22Rv1 (cell line): ENCODE measurements around the gene SIPA1L3.

Source experiments
- H3K27ac ChIP-seq: fragments of 450-650 bp; 2 replicates; pipeline ENCODE4 v1.5.1; 2017
- CTCF ChIP-seq: fragments of 450-650 bp; IDR thresholded peaks from 2 replicates; pipeline ENCODE4 v1.5.1; 2017; ENCODE audit warnings: mild to moderate bottlenecking
- ZFX ChIP-seq: fragments of 450-650 bp; IDR thresholded peaks from 2 replicates; pipeline ENCODE4 v1.6.1; 2017; ENCODE audit warnings: antibody characterized with exemption, borderline replicate concordance

The SIPA1L3 gene

DNA sequence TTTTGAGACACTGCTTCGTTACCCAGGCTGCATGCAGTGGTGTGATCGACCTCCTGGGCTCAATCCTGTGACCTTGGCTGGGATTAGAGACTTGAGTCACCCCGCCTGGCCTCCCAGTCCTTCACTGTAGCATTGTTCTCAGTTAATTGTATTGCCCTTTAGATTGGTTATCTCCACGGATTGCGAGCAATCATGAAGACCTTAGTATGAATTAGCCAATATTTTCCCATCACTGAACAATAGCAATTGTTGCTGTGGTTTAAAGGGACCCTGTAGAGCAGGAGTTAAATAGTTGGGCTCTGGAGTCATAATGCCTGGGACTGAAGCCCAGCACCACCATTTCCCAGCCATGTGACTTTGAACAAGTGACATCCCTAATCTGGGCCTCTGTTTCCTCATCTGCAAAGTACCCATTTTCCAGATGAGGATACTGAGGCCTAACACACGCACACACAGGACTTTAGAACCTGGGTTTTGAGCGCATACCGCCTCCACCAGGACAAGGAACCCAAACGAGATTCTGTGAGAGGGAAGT is 340.8 kb downstream of the SIPA1L3 start:
- H3K27ac ChIP-seq: no peak overlapping the region
- TF ChIP-seq CTCF (no peak), ZFX (no peak)

DNA sequence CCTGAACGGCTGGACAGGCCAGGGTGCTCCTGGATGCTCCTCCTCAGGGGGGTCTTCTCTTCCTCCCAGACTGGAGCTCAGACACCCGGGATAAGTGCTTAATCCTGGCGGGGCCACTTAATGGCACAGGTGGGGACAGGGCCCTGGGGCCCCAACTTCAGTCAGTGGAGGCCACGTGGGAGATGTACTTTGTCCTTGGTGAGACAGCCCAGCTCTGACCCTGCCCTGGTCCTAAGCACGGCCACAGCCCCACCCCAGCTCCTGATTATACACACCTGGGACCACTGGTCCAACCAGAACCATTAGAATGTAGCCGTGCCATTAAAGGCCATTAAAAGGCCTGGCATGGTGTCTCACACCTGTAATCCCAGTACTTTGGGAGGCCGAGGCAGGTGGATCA is 341.4 kb downstream of the SIPA1L3 start:
- no peak for TF ChIP-seq CTCF
- TF ChIP-seq ZFX: no peak
- H3K27ac ChIP-seq: no peak overlapping the region

GRCh38 chr19:38250428-38250820 is 343.4 kb downstream of the SIPA1L3 start:
- TF ChIP-seq ZFX (no peak), CTCF (no peak)

GRCh38 chr19:38250821-38251563 is 344.0 kb downstream of the SIPA1L3 start:
- no peak for TF ChIP-seq ZFX
- TF ChIP-seq CTCF: no peak

More at GRCh38 chr19:38250428-38250820, 343.4 kb downstream of the SIPA1L3 start:
- H3K27ac ChIP-seq: no peak overlapping the region

DNA sequence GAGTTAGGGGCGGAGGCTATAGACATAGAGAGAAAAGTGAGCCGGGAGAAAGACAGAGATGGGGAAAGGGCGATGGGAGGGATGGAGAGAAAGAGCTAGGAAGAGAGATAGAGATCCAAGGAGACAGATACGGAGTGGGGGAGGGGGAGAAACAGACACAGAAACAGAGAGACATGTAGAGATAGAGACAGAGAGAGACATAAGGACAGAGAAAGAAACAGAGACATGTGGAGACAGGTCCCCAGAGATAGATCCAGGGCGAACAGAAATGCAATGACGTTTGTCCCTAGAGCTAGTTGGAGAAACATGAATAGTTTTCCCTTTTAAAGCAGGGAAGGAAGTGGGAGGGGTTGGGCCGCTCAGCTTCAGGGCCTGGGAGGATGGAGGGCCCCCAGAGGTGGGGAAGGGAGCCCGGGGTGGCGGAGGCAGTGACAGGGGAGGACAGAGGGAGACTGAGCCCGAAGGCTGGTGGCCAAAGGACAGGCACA is 344.6 kb downstream of the SIPA1L3 start:
- H3K27ac ChIP-seq: no peak overlapping the region
- TF ChIP-seq CTCF: no peak
- TF ChIP-seq ZFX: no peak

More at GRCh38 chr19:38250821-38251563, 344.0 kb downstream of the SIPA1L3 start:
- no peak overlapping the region for H3K27ac ChIP-seq

DNA sequence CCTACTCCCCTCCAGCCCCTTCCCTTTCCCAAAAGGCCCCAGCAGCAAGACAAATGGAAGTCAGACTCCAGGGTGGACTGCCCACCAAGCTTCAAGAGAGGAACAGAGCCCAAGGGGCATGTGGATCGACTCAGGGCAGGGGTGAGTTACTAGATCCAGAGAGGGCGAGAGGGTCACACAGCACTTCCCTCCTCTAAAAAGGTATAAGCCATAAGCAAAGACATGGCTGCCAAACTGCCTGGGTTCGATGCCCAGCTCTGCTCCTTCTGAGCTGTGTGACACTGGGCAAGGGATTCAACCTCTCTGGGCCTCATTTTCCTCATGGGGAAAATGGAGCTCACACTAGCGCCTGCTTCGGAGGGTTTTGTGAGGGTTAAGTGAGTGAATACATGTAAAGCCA is 345.4 kb downstream of the SIPA1L3 start:
- TF ChIP-seq CTCF (no peak), ZFX (no peak)
- H3K27ac ChIP-seq: no peak overlapping the region
